ENCODE data around the gene HLA-DRB1. TPM values are rescaled to one million over a fixed set of nuclear protein-coding genes. Genes with fewer than 3 reads are reported as not detected.

HLA-DRB1 gene
- total and polyA plus RNA-seq, 2 experiments from 2014 or later, result 0.38 to 1.5 TPM

GRCh38 chr6:32570363-32570905 is 19.2 kb downstream of the HLA-DRB1 start (continued):
- no peak for TF ChIP-seq ZNF462 (CRISPR knock-in tag; IDR thresholded peaks at IDR 0.05)
- no peak for TF ChIP-seq JUNB (IDR thresholded peaks at IDR 0.05; ENCODE audit: unreplicated experiment)
- no peak for TF ChIP-seq ZNF331 (CRISPR knock-in tag; IDR thresholded peaks at IDR 0.05; ENCODE audit: low read depth)
- TF ChIP-seq ZNF114 (CRISPR knock-in tag; IDR thresholded peaks at IDR 0.05), result no peak

- H2AFZ ChIP-seq, result no peak overlapping the region
- TF ChIP-seq ZNF331 (CRISPR knock-in tag; IDR thresholded peaks at IDR 0.05; ENCODE audit: low read depth) (no peak), EZH2phosphoT487 (IDR thresholded peaks at IDR 0.05; ENCODE audit: unreplicated experiment) (no peak)
- H4K20me1 ChIP-seq (replicated peaks; ENCODE audit: insufficient read depth), result no peaks in the 10 kb centered on the region
- no peak overlapping the region for H3K4me2 ChIP-seq
- H3K4me1 Mint-ChIP-seq, result no peaks in the 10 kb centered on the region; the same call in 2 of the 3 replicates
- H3K4me1 ChIP-seq (ENCODE audit: insufficient read depth), result no peaks in the 10 kb centered on the region
- H3F3A ChIP-seq (replicated peaks; ENCODE audit: low read depth), result no peaks in the 10 kb centered on the region
- no peaks in the 10 kb centered on the region for H3K27me3 ChIP-seq (ENCODE audit: insufficient read depth)
- H3K9me2 ChIP-seq (ENCODE audit: insufficient read depth), result no peaks in the 10 kb centered on the region
- H3K9me3 Mint-ChIP-seq, result peaks cover 5% of the 10 kb centered on the region; the same call in 1 of the 3 replicates
- H3K79me2 ChIP-seq (replicated peaks; ENCODE audit: insufficient read depth), result no peaks in the 10 kb centered on the region
- H3K36me3 ChIP-seq (ENCODE audit: insufficient read depth), result no peaks in the 10 kb centered on the region
- ATAC-seq (no peak), DNase-seq (ENCODE audit: low spot score) (no peak)
- H3K27ac Mint-ChIP-seq, result no peak overlapping the region
- no peaks in the 10 kb centered on the region for H3K27me3 Mint-ChIP-seq (ENCODE audit: insufficient read depth, low read depth, poor library complexity)
- H3K4me3 Mint-ChIP-seq, result no peak overlapping the region
- H3K36me3 Mint-ChIP-seq (ENCODE audit: low read depth), result peaks cover 3% of the 10 kb centered on the region; the same call in 2 of the 3 replicates
- H3K27ac ChIP-seq (ENCODE audit: low read depth), result no peak overlapping the region
- no peak overlapping the region for H3K4me3 ChIP-seq
These were observed 21.1 kb downstream of the HLA-DRB1 start for GRCh38 chr6:32568561-32568960.

Measured in GM23338 (cell line).